K562 (cell line): ENCODE measurements around the gene ZNF41. TPM values are rescaled to one million over a fixed set of nuclear protein-coding genes. Genes with fewer than 3 reads are reported as not detected.

ENCODE experiments used
- ATF1 ChIP-seq, 2 experiments: fragments of 450-650 bp in 1 of 2; IDR thresholded peaks; 2 replicates each; pipeline ENCODE4 v1.6.1; 2016; ENCODE audit warnings: missing compliant biosample characterization in 1 of 2, missing genetic modification characterization in 1 of 2
- HNRNPLL ChIP-seq: fragments of 200-400 bp; formaldehyde crosslinking; IDR thresholded peaks from 2 replicates; pipeline ENCODE4 v1.6.1; 2017; ENCODE audit warnings: low read length, low read depth, mild to moderate bottlenecking; ENCODE audit not compliant: poor library complexity, severe bottlenecking
- JUN ChIP-seq, 2 experiments: sonication (generic) in 1 of 2; formaldehyde crosslinking in 1 of 2; IDR thresholded peaks; 2 replicates each; pipeline versions ENCODE4 v1.6.1 to v1.8.0; 2012 to 2022; ENCODE audit warnings: borderline replicate concordance in 2 of 2, mild to moderate bottlenecking in 2 of 2, improper control_type of control experiment in 1 of 2, low read depth in 1 of 2, low read length in 1 of 2, missing genetic modification reagents in 1 of 2
- L3MBTL2 ChIP-seq: fragments of 450-650 bp; IDR thresholded peaks from 2 replicates; pipeline ENCODE4 v1.6.1; 2016; ENCODE audit warnings: mild to moderate bottlenecking, moderate library complexity
- MTA1 ChIP-seq: fragments of 450-650 bp; IDR thresholded peaks from 2 replicates; pipeline ENCODE4 v1.6.1; 2017; ENCODE audit warnings: borderline replicate concordance
- PML ChIP-seq: IDR thresholded peaks from 2 replicates; pipeline ENCODE4 v1.6.1; 2012; ENCODE audit warnings: low read length, inconsistent platforms
- REST ChIP-seq, 2 experiments: fragments of 450-650 bp; formaldehyde crosslinking in 1 of 2; IDR thresholded peaks; 2 replicates each; pipeline versions ENCODE4 v1.4.0 to v1.6.1; 2014 to 2020; ENCODE audit warnings: mild to moderate bottlenecking in 2 of 2, borderline replicate concordance in 1 of 2, low read depth in 1 of 2
- ZHX1 ChIP-seq: fragments of 150-350 bp; conservative IDR thresholded peaks from 2 replicates; pipeline ENCODE4 v1.6.1; 2014; ENCODE audit warnings: low read length
- polyA plus RNA-seq, 8 experiments: library from polyadenylated mRNA; depleted of rRNA in 4 of 8; stranded (reverse) in 5 of 8; unstranded in 3 of 8; fragments of >200 nt; fragmentation: Nextera tagmentation in 2 of 8; fragmentation: Illumina TruSeq in 1 of 8; extraction: Ambion mirVana in 2 of 8; extraction: Trizol in 1 of 8; gene quantifications; 2 replicates each; pipeline versions ENCODE4 v1.2.1 to v1.2.3, GENCODE V29; 2011 to 2014; ENCODE audit warnings: inconsistent platforms in 1 of 8, missing spikeins in 1 of 8
- total RNA-seq, 7 experiments: library from RNA; depleted of rRNA in 6 of 7; stranded (reverse); fragments of >200 nt in 6 of 7; fragmentation: Illumina TruSeq in 2 of 7; extraction: Trizol in 2 of 7; gene quantifications; 2 replicates each; pipeline versions ENCODE4 v1.2.1 to v1.2.3, GENCODE V29; 2011 to 2021; ENCODE audit warnings: low replicate concordance in 1 of 7
- TF ChIP-seq, protein P1 (sequence below): fragments of 250-450 bp; sonication (Bioruptor Pico); IDR thresholded peaks from 2 replicates; pipeline ENCODE4 v1.4.0; 2020; ENCODE audit warnings: mild to moderate bottlenecking
- TF ChIP-seq, protein P2 (sequence below): fragments of 250-450 bp; sonication (Bioruptor Pico); IDR thresholded peaks from 2 replicates; pipeline ENCODE4 v1.8.0; 2022; ENCODE audit warnings: inconsistent platforms, mild to moderate bottlenecking, moderate library complexity, borderline replicate concordance
- TF ChIP-seq, protein P3 (sequence below), 2 experiments: fragments of 450-650 bp; IDR thresholded peaks; 2 replicates each; pipeline ENCODE4 v1.6.1; 2016

The ZNF41 gene
- total and polyA plus RNA-seq, 9 of the 15 experiments (the other 6 are each of a cell fraction or from before 2014, with no cell fraction given), result 0.53 to 8.6 (median 6.6) TPM

DNA sequence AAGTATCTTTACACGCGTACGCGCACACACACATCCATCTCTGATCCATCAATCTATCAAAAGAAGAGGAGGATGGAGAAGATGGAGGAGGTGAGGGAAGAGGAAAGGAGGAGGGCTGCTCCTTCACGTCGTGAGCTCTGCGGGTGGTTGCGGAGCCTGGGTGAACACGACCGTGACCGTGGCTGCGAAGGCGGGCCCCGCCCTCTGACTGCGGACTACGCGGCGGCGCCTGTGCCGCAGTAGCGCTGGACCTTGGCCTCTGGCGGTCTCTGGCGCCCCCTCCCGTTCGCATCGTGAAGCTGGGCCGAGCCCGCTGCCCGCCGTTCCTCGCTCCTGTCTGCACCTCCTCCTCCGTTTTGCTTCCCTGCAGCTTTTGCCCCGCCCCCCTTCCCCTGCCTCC is 40.3 kb upstream of the ZNF41 start (continued):
- TF ChIP-seq ZHX1 (no peak), REST (IDR thresholded peaks at IDR 0.05; ENCODE audit: borderline replicate concordance) (peak; percentile 83), REST (CRISPR knock-in tag; IDR thresholded peaks at IDR 0.05; ENCODE audit: low read depth) (no peak), JUN (IDR thresholded peaks at IDR 0.05; ENCODE audit: borderline replicate concordance, low read depth, low read length) (no peak), JUN (CRISPR knock-in tag; IDR thresholded peaks at IDR 0.05; ENCODE audit: borderline replicate concordance) (no peak), ATF1 (CRISPR knock-in tag; IDR thresholded peaks at IDR 0.05) (no peak), ATF1 (tag; IDR thresholded peaks at IDR 0.05) (peak; percentile 63), PML (no peak), L3MBTL2 (peak; percentile 52; the same call in 1 of the 2 replicates), MTA1 (no peak), HNRNPLL (peak; percentile 72)
- TF ChIP-seq, protein P1, sequence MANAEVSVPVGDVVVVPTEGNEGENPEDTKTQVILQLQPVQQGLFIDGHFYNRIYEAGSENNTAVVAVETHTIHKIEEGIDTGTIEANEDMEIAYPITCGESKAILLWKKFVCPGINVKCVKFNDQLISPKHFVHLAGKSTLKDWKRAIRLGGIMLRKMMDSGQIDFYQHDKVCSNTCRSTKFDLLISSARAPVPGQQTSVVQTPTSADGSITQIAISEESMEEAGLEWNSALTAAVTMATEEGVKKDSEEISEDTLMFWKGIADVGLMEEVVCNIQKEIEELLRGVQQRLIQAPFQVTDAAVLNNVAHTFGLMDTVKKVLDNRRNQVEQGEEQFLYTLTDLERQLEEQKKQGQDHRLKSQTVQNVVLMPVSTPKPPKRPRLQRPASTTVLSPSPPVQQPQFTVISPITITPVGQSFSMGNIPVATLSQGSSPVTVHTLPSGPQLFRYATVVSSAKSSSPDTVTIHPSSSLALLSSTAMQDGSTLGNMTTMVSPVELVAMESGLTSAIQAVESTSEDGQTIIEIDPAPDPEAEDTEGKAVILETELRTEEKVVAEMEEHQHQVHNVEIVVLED (CRISPR knock-in tag), result 0 out of 2 replicates have a peak, but pooled peaks have one; percentile 41
- TF ChIP-seq, protein P2, sequence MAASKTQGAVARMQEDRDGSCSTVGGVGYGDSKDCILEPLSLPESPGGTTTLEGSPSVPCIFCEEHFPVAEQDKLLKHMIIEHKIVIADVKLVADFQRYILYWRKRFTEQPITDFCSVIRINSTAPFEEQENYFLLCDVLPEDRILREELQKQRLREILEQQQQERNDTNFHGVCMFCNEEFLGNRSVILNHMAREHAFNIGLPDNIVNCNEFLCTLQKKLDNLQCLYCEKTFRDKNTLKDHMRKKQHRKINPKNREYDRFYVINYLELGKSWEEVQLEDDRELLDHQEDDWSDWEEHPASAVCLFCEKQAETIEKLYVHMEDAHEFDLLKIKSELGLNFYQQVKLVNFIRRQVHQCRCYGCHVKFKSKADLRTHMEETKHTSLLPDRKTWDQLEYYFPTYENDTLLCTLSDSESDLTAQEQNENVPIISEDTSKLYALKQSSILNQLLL (CRISPR knock-in tag), result no peak
- TF ChIP-seq, protein P3, sequence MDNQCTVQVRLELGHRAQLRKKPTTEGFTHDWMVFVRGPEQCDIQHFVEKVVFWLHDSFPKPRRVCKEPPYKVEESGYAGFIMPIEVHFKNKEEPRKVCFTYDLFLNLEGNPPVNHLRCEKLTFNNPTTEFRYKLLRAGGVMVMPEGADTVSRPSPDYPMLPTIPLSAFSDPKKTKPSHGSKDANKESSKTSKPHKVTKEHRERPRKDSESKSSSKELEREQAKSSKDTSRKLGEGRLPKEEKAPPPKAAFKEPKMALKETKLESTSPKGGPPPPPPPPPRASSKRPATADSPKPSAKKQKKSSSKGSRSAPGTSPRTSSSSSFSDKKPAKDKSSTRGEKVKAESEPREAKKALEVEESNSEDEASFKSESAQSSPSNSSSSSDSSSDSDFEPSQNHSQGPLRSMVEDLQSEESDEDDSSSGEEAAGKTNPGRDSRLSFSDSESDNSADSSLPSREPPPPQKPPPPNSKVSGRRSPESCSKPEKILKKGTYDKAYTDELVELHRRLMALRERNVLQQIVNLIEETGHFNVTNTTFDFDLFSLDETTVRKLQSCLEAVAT (IDR thresholded peaks at IDR 0.05), result no peak
